Measurements from ENCODE around the gene OR51A7.
"Not testable (repeated sequence)": the region's sequence is repeated elsewhere in the genome, so short reads cannot be mapped to it uniquely, and the experiment has no call there.

The OR51A7 gene, protein sequence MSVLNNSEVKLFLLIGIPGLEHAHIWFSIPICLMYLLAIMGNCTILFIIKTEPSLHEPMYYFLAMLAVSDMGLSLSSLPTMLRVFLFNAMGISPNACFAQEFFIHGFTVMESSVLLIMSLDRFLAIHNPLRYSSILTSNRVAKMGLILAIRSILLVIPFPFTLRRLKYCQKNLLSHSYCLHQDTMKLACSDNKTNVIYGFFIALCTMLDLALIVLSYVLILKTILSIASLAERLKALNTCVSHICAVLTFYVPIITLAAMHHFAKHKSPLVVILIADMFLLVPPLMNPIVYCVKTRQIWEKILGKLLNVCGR

GRCh38 chr11:4903484-4903883 lies at the start of gene OR51A7:
Gene OR51A7, plus strand, starts transcription at chr11:4903783. Its CDS starts 3,587 bp downstream, at chr11:4907370.
- no peak for DNase-seq (ENCODE audit: low read depth)

DNA sequence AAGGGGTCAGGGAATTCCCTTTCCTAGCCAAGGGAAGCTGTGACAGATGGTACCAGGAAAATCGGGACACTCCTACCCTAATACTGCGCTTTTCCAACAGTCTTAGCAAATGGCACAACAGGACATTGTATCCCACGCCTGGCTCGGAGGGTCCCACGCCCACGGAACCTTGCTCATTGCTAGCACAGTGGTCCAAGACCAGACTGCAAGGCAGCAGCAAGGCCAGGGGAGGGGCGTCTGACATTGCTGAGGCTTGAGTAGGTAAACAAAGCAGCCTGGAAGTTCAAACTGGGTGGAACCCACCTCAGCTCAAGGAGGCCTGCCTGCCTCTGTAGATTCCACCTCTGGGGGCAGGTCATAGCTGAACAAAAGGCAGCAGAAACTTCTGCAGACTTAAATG lies 49.3 kb upstream of the OR51A7 start:
- DNase-seq (ENCODE audit: low read depth): not testable (repeated sequence)

GRCh38 chr11:4862447-4863236 lies 40.9 kb upstream of the OR51A7 start:
- no peak for DNase-seq (ENCODE audit: low read depth)

DNA sequence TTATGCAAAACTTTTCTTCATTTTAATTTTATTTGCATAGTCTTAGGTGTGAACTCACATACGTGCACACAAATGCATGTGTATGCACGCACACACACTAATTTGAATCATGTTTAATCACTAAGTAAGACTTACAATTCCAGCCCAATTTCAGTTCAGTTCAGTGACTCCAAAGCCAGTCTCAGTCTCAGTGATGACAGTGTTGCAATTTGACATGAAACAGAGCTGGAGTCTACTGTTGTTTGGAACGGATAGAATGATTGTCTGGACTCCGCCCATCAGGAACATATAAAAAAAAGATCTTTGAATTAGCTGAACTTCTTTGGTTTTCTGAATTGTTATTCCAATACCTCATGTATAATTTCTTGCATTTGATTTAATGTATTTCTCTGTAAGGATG lies 39.7 kb upstream of the OR51A7 start:
- no peak for DNase-seq (ENCODE audit: low read depth)

- no peak for DNase-seq (ENCODE audit: low read depth)
Measured at GRCh38 chr11:4865855-4866254, 37.7 kb upstream of the OR51A7 start.

GRCh38 chr11:4881188-4881587 lies 22.4 kb upstream of the OR51A7 start:
- DNase-seq (ENCODE audit: low read depth): no peak

DNA sequence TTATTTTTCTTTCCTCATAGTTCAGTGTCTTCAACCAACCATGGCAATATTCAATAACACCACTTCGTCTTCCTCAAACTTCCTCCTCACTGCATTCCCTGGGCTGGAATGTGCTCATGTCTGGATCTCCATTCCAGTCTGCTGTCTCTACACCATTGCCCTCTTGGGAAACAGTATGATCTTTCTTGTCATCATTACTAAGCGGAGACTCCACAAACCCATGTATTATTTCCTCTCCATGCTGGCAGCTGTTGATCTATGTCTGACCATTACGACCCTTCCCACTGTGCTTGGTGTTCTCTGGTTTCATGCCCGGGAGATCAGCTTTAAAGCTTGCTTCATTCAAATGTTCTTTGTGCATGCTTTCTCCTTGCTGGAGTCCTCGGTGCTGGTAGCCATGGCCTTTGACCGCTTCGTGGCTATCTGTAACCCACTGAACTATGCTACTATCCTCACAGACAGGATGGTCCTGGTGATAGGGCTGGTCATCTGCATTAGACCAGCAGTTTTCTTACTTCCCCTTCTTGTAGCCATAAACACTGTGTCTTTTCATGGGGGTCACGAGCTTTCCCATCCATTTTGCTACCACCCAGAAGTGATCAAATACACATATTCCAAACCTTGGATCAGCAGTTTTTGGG lies 21.6 kb upstream of the OR51A7 start, which contains the start of gene OR51T1:
OR51T1 (plus strand) TSS at position 41 of the 641 bp plus-strand sequence; CDS start at position 41, 0 bp downstream.
- no peak for DNase-seq (ENCODE audit: low read depth)

- no peak for DNase-seq (ENCODE audit: low read depth)
Measured at GRCh38 chr11:4882543-4882942, 21.0 kb upstream of the OR51A7 start.

DNA sequence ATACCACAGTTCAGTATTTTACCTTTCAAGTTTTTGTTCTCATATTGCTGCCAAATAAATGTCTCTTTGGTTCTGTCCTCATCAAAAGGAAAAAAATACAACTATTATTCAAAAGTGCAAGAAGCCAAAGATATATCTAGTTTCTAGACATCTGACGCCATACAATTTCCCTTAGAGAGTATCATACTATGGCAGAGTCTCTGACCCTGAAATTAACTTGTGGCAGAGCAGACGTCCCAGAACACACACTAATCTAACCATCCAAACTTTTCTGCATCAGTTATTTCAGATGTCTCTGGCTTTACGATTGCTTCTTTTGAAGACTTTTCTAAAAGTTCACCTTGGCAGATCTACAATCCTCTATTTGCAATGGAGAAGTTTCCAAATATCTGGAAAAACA lies 19.2 kb upstream of the OR51A7 start:
- DNase-seq (ENCODE audit: low read depth): no peak

DNA sequence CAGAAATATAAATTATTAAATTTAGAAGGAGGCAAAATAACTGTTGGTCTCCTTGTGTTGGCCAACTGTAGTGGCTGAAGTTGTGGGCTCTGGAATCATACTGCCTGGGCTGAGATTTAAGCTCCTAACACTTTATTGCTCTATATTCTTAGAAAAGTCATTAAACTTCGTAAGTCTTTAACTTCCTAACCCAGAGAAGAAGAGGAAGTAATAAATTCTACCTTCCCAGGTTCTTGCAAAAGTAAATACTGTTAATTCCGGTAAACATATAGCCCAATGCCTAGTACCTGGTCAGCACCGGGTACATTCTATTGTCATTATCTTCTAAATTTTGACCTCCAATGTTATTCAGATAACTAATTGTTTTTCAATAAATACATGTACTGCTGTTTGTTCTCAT lies 17.4 kb upstream of the OR51A7 start:
- no peak for DNase-seq (ENCODE audit: low read depth)

- no peak for DNase-seq (ENCODE audit: low read depth)
Measured at GRCh38 chr11:4887591-4887990, 16.0 kb upstream of the OR51A7 start.

DNA sequence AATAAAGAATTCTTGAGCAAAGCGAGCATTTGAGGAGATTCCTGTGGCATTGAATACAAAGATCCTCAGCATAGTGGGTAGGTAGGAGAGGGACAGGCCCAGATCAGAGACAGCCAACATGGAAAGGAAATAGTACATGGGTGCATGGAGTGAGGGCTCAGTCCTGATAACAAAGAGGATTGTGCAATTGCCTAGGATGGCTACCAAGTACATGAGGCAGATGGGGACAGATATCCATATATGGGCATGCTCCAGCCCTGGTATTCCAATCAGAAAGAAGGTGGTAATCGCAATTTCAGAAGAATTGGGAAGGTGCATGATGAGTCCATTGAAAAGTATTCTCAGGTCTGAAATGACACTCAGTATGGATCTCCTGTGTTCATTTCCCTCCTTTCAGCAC lies 13.3 kb upstream of the OR51A7 start:
- no peak for DNase-seq (ENCODE audit: low read depth)

DNA sequence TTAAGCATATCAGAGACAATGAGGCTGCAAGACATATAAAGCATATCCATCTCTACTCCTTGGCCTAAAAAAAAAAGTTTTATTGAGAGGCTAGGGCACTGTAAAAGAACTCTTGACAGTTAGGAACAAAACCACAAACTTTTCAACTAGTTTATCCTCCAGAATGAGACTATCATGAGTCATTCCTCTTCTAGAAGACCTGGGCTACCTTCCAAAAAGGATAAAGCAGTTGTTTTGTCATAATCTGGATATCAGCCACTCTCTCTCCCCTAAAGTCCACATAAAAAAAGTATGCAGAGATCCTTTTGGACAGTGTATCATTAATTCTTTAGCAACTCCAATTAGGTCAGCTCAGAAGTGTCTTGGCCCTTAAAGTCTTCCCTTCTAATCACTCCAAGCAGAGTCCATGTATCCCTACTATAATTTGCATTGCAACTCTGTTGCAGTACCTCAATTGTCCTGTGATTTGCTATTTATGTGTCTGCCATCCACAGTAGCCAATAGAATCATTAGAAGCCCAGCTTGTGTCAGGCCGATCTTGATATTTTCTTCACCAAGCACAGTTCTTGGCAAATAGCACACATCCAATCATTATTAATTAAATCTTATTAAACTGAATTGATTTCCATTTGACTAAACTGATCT lies 11.5 kb upstream of the OR51A7 start:
- DNase-seq (ENCODE audit: low read depth): no peak

DNA sequence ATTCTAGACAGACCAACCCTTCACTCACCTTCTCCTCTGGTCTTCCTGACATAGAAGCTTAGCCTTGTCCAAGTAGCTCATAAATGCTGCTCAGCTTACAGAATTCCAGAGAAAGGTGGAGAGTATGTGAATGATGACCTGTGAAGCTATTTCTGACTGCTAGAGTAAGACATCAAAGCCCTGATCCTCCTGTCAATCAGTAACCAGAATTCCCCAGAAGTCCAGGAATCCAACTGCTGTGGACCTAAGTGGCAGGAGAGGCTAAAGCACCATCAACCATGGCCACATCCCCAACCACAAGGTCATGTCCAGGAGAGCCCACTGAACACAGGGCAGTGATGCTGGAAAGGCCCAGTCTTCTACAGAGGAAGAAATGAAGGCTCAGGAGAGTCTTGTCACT lies 13.0 kb downstream of the OR51A7 start:
- no peak for DNase-seq (ENCODE audit: low read depth)

DNA sequence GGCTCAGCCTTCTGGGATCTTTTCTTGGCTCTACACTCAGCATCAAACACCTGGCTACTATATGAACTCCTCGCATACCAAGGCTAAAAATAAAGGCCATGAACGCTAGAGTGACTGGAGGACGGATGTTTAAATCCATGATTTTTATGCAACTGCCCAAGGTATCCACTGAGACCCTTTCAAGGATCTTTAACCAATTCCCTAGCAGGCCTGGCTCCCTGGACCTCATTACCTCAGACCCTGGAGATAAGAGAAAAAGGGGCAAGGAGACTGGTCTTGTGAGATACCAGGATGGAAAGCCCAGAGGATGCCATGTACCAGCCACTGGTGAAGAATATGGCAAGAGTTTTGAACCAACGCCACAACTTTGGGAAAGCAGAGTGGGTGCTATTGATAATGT lies 15.7 kb downstream of the OR51A7 start, which contains the start of gene OR51G2:
OR51G2 (minus strand) TSS at position 101 of the 400 bp plus-strand sequence. CDS start 3,687 bp downstream, outside the sequence.
- DNase-seq (ENCODE audit: low read depth): no peak

- no peak for DNase-seq (ENCODE audit: low read depth)
Measured at GRCh38 chr11:4921796-4922195, 18.2 kb downstream of the OR51A7 start.

DNA sequence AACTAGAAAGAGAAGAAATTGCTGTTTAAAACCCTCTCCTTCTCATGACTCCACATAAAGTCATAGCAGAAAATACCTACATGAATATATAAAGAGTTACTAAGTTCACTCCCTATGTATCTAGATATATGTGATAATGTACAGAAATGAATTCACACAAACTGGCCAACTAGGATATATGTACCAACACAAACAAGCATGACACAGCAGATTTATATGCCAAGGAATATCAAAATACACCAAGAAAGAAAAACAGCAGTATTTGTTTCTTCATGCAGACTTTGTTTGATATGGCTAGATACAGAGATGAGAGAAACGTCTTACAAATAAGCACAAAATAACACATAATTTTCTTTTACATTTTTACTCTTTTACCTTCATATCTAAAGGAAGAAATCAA lies 18.7 kb downstream of the OR51A7 start:
- no peak for DNase-seq (ENCODE audit: low read depth)

- DNase-seq (ENCODE audit: low read depth): no peak
Measured at GRCh38 chr11:4924239-4924638, 20.7 kb downstream of the OR51A7 start, which contains the start of gene OR51G1. Gene OR51G1, minus strand, starts transcription at chr11:4924339. Its CDS starts 0 bp downstream, at chr11:4924339.

DNA sequence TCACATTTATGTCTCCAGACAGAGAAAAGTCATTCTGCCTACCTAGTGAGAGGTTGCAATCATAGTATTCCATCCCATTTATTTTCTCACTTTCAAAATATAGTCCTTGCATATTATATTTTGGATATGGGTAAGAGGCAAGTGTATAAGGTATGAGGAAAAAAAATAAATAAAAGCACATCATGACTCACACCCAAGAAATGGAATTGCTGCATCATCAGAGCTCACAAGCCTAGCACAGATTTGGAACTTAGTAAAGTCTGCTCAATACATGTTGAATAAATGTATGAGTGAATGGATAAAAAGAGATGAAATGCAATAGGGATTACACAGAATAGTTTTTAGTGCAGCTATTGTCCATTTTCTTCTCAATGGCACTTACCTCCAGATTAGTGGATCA lies 23.0 kb downstream of the OR51A7 start:
- no peak for DNase-seq (ENCODE audit: low read depth)

DNA sequence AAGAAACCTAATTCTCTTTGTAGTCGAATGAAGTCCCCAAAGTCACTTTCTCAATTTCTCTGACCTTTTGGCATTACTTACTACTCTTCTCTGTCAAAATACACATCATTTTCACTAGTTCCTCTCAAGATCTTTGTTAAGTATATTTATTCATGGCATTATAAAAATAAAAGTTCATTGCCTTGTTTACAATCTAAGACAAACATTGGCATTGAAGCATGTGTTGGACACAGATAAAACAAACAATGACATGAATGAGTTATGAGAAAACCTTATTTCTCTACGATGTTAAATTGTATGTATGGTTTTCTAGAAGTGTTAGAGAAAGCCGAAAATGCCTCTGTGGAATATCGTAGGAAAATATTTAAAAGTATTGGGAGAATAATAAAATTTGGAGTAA lies 29.2 kb downstream of the OR51A7 start:
- no peak for DNase-seq (ENCODE audit: low read depth)

DNA sequence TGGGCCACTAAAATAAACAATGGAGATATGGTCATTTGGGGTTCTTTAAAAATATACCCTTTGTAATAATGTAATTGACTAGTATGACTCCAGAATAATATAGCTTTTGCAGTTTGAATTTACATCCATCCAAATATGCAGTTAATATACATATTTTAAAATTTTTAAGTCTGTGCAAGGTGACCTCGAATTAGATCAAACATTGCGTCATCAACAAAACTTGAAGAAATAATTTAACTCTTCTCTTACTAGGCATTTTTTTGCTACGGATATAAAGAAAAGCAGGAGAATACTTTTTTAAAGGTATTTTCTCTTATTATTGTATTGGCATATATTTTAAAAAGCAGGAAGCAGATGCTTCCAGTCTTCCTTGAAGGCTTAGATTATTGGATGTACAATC lies 33.2 kb downstream of the OR51A7 start:
- no peak for DNase-seq (ENCODE audit: low read depth)

DNA sequence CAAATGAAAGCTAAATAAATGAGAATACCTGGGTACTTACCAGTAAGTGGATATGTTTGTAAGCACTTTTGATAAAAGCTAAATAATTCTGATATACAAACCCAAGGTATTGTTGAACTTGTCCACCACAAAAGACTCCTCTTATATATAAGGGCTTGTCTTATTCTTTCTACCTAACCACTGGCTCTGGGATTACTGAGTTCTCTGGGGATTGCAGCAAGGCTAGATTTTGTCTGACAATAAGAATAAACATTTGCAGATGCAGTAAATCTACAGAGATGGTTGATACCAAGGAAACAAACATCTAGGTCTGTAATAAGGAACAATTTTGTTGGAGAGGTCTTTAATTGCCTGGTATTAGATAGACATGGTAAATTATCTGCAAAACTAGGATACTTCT lies 43.9 kb downstream of the OR51A7 start, which contains the start of gene OR51A4:
OR51A4 (minus strand) TSS at position 101 of the 400 bp plus-strand sequence. CDS start 505 bp downstream, outside the sequence.
- no peak for DNase-seq (ENCODE audit: low read depth)
